Osteocyte (in vitro differentiated cells): ENCODE measurements around the gene POLR1G. TPM values are rescaled to one million over a fixed set of nuclear protein-coding genes. Genes with fewer than 3 reads are reported as not detected.
"Not testable (repeated sequence)": the region's sequence is repeated elsewhere in the genome, so short reads cannot be mapped to it uniquely, and the experiment has no call there.

ENCODE experiments used
- DNase-seq: peaks from one replicate; pipeline ENCODE4 v3.0.0; 2021; ENCODE audit warnings: mixed read lengths; ENCODE audit not compliant: unreplicated experiment; ENCODE audit errors: extremely low spot score
- H3K27ac Mint-ChIP-seq: one replicate; pipeline ENCODE4 v1.8.0; 2021; ENCODE audit warnings: mild to moderate bottlenecking, mixed read lengths; ENCODE audit not compliant: unreplicated experiment
- H3K27me3 Mint-ChIP-seq: one replicate; pipeline ENCODE4 v1.8.0; 2021; ENCODE audit warnings: mixed read lengths; ENCODE audit not compliant: unreplicated experiment
- H3K36me3 Mint-ChIP-seq: one replicate; pipeline ENCODE4 v1.8.0; 2021; ENCODE audit warnings: mixed read lengths; ENCODE audit not compliant: unreplicated experiment
- H3K4me1 Mint-ChIP-seq: one replicate; pipeline ENCODE4 v1.8.0; 2021; ENCODE audit warnings: mixed read lengths; ENCODE audit not compliant: unreplicated experiment
- H3K4me3 Mint-ChIP-seq: one replicate; pipeline ENCODE4 v1.8.0; 2021; ENCODE audit warnings: mild to moderate bottlenecking, moderate library complexity, mixed read lengths; ENCODE audit not compliant: unreplicated experiment
- H3K9me3 Mint-ChIP-seq: one replicate; pipeline ENCODE4 v1.8.0; 2021; ENCODE audit warnings: mixed read lengths; ENCODE audit not compliant: unreplicated experiment
- total RNA-seq: library from RNA; stranded (reverse); gene quantifications from 2 replicates; pipeline ENCODE4 v1.2.1, GENCODE V29; 2021
- TF ChIP-seq, protein P1 (sequence below): fragments of 200-600 bp; sonication (generic); IDR thresholded peaks from 2 replicates; pipeline ENCODE4 v1.5.0; 2021; ENCODE audit warnings: antibody characterized with exemption, mild to moderate bottlenecking, moderate library complexity

The POLR1G gene
- total RNA-seq, 1 donor from 2014 or later = 7.6 TPM

- Mint-ChIP-seq H3K27ac (peak within 1 kb of the TSS; percentile 95), H3K4me1 (peaks cover 51% of the 10 kb centered on the region), H3K36me3 (peaks cover 4% of the 10 kb centered on the region), H3K4me3 (peak within 1 kb of the TSS; percentile 97), H3K9me3 (no peaks in the 10 kb centered on the region), H3K27me3 (no peaks in the 10 kb centered on the region)
- TF ChIP-seq, protein P1, sequence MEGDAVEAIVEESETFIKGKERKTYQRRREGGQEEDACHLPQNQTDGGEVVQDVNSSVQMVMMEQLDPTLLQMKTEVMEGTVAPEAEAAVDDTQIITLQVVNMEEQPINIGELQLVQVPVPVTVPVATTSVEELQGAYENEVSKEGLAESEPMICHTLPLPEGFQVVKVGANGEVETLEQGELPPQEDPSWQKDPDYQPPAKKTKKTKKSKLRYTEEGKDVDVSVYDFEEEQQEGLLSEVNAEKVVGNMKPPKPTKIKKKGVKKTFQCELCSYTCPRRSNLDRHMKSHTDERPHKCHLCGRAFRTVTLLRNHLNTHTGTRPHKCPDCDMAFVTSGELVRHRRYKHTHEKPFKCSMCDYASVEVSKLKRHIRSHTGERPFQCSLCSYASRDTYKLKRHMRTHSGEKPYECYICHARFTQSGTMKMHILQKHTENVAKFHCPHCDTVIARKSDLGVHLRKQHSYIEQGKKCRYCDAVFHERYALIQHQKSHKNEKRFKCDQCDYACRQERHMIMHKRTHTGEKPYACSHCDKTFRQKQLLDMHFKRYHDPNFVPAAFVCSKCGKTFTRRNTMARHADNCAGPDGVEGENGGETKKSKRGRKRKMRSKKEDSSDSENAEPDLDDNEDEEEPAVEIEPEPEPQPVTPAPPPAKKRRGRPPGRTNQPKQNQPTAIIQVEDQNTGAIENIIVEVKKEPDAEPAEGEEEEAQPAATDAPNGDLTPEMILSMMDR = no peak
- peak; percentile 90 for DNase-seq
These were observed 1.6 kb upstream of the POLR1G start, which contains the start of gene PPP1R13L for GRCh38 chr19:45404557-45405434. Gene PPP1R13L, minus strand, starts transcription at chr19:45405069. Its CDS starts 6,751 bp downstream, at chr19:45398318.

- Mint-ChIP-seq H3K27ac (peak overlapping the region; percentile 95), H3K9me3 (no peaks in the 10 kb centered on the region), H3K36me3 (peaks cover 4% of the 10 kb centered on the region), H3K4me3 (peak overlapping the region; percentile 97), H3K27me3 (no peaks in the 10 kb centered on the region), H3K4me1 (peaks cover 51% of the 10 kb centered on the region)
- peak; percentile 95 for DNase-seq
- TF ChIP-seq, protein P1 = no peak
These were observed 814 bp upstream of the POLR1G start for GRCh38 chr19:45405435-45406225.

GRCh38 chr19:45407091-45407375, 589 bp downstream of the POLR1G start:
- no peak overlapping the region for H3K27ac Mint-ChIP-seq
- H3K9me3 Mint-ChIP-seq = no peaks in the 10 kb centered on the region
- peaks cover 47% of the 10 kb centered on the region for H3K4me1 Mint-ChIP-seq
- DNase-seq = no peak
- no peaks in the 10 kb centered on the region for H3K27me3 Mint-ChIP-seq
- H3K36me3 Mint-ChIP-seq = peaks cover 4% of the 10 kb centered on the region
- TF ChIP-seq, protein P1 = no peak
- H3K4me3 Mint-ChIP-seq = peak overlapping the region; percentile 97

GRCh38 chr19:45407585-45407984, 1.1 kb downstream of the POLR1G start:
- H3K27me3 Mint-ChIP-seq, H3K36me3 Mint-ChIP-seq, DNase-seq, H3K27ac Mint-ChIP-seq, H3K9me3 Mint-ChIP-seq: not testable (repeated sequence)
- H3K4me1 Mint-ChIP-seq = peaks cover 43% of the 10 kb centered on the region
- H3K4me3 Mint-ChIP-seq = peak overlapping the region; percentile 42

DNA sequence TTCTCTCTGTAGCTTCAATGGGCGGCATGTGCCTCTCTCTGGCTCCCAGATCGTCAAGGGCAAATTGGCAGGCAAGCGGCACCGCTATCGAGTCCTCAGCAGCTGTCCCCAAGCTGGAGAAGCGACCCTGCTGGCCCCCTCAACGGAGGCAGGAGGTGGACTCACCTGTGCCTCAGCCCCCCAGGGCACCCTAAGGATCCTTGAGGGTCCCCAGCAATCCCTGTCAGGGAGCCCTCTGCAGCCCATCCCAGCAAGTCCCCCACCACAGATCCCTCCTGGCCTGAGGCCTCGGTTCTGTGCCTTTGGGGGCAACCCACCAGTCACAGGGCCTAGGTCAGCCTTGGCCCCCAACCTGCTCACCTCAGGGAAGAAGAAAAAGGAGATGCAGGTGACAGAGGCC, 1.7 kb downstream of the POLR1G start:
- Mint-ChIP-seq H3K4me1 (peaks cover 38% of the 10 kb centered on the region), H3K36me3 (peaks cover 10% of the 10 kb centered on the region), H3K27ac (peak overlapping the region; percentile 52), H3K9me3 (no peaks in the 10 kb centered on the region), H3K27me3 (no peaks in the 10 kb centered on the region), H3K4me3 (peak overlapping the region; percentile 51)
- TF ChIP-seq, protein P1 = no peak
- no peak for DNase-seq
